ENCODE data around the gene MKS1.

The MKS1 gene

DNA sequence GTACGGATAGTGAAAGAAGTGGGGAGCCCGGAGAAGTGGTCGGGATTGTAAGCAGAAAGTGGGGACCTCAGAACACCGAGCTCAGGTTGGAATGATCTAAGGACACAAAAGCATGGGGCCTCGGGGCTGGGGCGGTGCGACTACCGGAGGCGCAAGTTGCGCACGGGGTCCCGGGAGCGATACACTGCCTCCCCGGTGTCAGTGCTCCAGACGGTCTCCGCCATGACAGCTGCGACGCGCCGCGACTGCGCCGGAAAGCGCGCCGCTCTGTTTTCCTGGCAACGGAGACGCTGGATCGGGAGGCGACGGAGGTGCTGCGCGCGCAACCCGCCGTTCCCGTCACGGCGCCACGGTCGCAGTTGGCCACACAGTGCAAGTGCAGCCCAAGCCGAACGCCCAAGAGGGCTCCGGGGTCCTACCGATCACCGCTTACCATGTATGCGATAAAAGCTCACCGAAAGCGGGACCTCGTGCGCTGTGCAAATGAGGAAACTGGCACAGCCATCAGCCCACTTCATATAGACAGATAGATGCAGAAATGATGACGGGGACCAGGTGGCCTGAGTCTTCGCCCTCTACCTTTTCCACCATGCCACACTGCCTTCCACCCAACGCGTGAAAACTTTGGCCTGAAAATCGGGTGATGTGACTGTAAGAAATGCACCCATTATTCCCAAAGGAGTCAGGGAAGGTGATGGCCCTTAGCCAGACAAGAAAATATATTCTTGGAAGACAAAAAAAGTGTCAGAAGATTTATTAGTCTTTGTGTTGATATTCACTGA is at the start of gene MKS1:
Gene MKS1, minus strand, starts transcription at position 249 of the 782 bp plus-strand sequence. Its CDS starts 25 bp downstream, at position 224.
- peak; percentile 97 for DNase-seq (ENCODE audit: low read depth)
- peak within 1 kb of the TSS; percentile 64 for H3K4me3 ChIP-seq (ENCODE audit: low read depth, low read length)
- peak; percentile 69 for TF ChIP-seq CTCF (IDR thresholded peaks at IDR 0.05; ENCODE audit: insufficient read depth, low read depth, low read length, missing control alignments)

GRCh38 chr17:58268326-58268725 is 49.3 kb upstream of the MKS1 start:
- no peak for DNase-seq (ENCODE audit: low read depth)

GRCh38 chr17:58267347-58268324 is 48.6 kb upstream of the MKS1 start:
- DNase-seq (ENCODE audit: low read depth): no peak
- TF ChIP-seq CTCF (IDR thresholded peaks at IDR 0.05; ENCODE audit: insufficient read depth, low read depth, low read length, missing control alignments): no peak
- no peak overlapping the region for H3K4me3 ChIP-seq (ENCODE audit: low read depth, low read length)

More at GRCh38 chr17:58268326-58268725, 49.3 kb upstream of the MKS1 start:
- no peak for TF ChIP-seq CTCF (IDR thresholded peaks at IDR 0.05; ENCODE audit: insufficient read depth, low read depth, low read length, missing control alignments)
- H3K4me3 ChIP-seq (ENCODE audit: low read depth, low read length): no peak overlapping the region

DNA sequence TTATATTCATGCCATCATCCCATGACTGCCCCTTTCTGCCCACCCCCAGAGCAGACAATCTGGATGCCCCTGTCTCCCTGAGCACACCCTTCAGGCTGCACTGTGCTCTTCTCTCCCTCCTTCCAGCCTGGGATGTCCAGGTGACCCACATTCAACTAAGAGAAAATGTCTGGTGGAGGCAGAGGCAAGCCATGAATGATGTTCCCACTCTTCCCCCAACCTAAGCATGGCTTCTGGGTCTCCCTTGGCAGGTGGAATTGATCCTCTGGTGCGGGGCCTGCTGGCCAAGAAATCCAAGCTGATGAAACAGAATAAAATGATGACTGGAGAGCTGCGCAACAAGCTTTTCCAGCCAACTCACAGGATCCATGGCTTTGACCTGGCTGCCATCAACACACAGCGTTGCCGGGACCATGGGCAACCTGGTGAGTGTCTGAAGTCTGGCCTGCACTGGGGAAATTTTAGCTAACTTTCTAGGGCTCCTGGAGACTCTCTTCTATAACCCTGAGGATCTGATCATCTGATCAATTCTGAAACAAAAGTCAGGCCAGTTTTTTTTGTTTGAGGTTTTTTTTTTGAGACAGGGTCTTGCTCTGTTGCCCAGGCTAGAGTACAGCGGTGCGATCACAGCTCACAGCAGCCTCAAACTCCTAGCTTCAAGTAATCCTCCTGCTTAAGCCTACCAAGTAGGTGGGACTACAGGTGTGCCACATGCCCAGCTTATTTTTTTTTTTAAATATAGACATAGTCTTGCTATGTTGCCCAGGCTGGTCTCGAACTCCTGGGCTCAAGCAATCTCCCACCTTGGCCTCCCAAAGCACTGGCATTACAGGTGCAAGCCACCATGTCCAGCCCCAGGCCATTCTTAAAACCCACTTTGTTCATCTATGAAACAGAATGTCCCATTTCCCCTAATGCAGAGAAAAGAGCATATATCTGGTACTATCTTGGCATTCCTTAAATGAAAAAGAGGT is 47.1 kb upstream of the MKS1 start:
- no peak overlapping the region for H3K4me3 ChIP-seq (ENCODE audit: low read depth, low read length)
- no peak for TF ChIP-seq CTCF (IDR thresholded peaks at IDR 0.05; ENCODE audit: insufficient read depth, low read depth, low read length, missing control alignments)
- no peak for DNase-seq (ENCODE audit: low read depth)

GRCh38 chr17:58265271-58265670 is 46.2 kb upstream of the MKS1 start:
- no peak for DNase-seq (ENCODE audit: low read depth)
- H3K4me3 ChIP-seq (ENCODE audit: low read depth, low read length): no peak overlapping the region
- TF ChIP-seq CTCF (IDR thresholded peaks at IDR 0.05; ENCODE audit: insufficient read depth, low read depth, low read length, missing control alignments): no peak
